GM10266 (cell line): Measurements from ENCODE around the gene URB1.

Source experiments
- DNase-seq: peaks from one replicate; pipeline ENCODE4 v3.0.0; 2012; ENCODE audit errors: extremely low spot score
- TF ChIP-seq, protein P1 (sequence below): IDR thresholded peaks from 2 replicates; pipeline ENCODE4 v1.5.1; 2012; ENCODE audit warnings: mild to moderate bottlenecking, low read depth; ENCODE audit not compliant: control insufficient read depth, insufficient read depth; ENCODE audit errors: missing control alignments

Gene URB1

GRCh38 chr21:32389337-32390015, 3.3 kb downstream of the URB1 start:
- DNase-seq: no peak
- TF ChIP-seq, protein P1, sequence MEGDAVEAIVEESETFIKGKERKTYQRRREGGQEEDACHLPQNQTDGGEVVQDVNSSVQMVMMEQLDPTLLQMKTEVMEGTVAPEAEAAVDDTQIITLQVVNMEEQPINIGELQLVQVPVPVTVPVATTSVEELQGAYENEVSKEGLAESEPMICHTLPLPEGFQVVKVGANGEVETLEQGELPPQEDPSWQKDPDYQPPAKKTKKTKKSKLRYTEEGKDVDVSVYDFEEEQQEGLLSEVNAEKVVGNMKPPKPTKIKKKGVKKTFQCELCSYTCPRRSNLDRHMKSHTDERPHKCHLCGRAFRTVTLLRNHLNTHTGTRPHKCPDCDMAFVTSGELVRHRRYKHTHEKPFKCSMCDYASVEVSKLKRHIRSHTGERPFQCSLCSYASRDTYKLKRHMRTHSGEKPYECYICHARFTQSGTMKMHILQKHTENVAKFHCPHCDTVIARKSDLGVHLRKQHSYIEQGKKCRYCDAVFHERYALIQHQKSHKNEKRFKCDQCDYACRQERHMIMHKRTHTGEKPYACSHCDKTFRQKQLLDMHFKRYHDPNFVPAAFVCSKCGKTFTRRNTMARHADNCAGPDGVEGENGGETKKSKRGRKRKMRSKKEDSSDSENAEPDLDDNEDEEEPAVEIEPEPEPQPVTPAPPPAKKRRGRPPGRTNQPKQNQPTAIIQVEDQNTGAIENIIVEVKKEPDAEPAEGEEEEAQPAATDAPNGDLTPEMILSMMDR: no peak

GRCh38 chr21:32388306-32388705, 4.5 kb downstream of the URB1 start:
- no peak for DNase-seq
- TF ChIP-seq, protein P1: no peak

GRCh38 chr21:32387151-32387550, 5.7 kb downstream of the URB1 start:
- TF ChIP-seq, protein P1: no peak
- DNase-seq: no peak

DNA sequence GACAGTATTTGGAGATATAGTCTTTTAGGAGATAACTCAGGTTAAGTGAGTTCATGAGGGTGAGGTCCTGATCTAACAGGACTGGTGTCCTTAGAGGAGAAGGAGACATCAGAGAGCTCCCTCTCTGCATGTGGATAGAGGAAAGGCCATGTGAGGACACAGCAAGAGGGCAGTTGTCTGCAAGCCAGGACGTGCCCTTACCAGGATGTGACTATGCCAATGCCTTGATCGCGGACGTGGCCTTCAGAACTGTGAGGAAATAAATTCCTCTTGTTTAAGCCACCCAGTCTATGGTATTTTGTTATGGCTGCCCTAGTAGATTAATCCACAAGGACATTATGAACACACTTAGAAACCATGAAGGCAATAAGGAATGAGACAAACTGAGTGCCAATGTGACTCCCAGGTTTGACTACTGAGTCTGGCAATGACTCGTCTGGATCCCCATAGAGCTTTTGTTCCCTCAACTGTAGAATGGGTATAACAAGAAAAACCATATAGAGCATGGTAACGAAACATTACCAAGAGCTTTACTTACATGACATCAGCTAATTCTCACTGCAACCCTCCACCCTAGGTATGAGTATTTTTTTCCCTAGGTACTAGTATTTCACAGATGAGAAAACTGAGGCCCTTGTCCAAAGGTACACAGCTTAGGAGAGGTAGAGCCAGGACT, 6.5 kb downstream of the URB1 start:
- TF ChIP-seq, protein P1: no peak
- DNase-seq: no peak

DNA sequence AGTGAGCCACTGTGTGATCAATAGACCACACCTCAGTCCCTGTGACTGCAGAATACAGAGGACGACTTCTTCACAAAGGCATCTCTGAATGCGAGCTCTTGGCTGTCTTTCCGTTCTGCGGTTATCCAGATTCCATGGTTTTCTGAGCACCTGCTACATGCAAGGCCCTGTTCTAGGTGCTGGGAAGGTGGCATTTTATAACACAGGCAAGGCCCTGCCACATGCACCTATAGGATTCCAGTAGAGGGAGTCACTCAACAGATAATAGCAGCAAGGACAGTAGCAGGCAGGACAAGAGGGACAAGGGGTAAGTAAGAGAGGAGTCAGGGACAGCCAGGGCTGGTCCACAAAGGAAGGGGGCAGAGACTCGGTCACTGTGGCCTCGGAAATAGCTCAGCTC, 9.0 kb downstream of the URB1 start:
- DNase-seq: no peak
- TF ChIP-seq, protein P1: peak; percentile 24

DNA sequence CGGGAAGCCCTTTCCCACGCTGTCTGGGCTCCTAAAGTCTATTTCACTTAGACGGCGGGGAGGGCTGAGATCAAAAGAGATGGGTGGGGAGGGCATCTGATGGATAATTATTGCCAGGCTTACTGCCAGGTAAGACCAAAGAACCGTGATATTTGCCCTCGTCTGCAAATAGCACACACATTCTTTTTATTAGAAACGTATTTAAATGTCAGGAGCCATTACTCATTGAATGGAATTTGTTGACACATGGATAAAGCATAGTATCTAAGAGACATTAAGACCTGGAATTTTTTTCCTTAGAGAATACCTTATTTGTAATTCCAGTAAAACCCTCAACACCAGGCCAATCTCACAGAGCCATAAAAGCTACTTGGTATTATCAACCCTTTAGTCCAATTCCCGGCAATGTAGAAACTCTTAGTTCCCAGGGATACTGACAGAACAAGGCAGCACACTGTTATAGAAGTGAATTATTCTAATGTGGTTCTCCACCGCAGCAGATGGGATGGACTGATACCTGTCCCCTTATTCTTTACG, 10.6 kb downstream of the URB1 start:
- TF ChIP-seq, protein P1: no peak
- no peak for DNase-seq

GRCh38 chr21:32381571-32381970, 11.2 kb downstream of the URB1 start:
- DNase-seq: no peak
- TF ChIP-seq, protein P1: no peak
